DLD1 (cell line): Measurements from ENCODE around the gene SMURF1.

Source experiments
- in situ Hi-C: cut with HindIII; loops from 2 replicates; pipeline ENCODE4 v1.10.0; 2017; ENCODE audit warnings: low sequenced_read_pairs

The SMURF1 gene

GRCh38 chr7:99141841-99142726 is 1.8 kb downstream of the SMURF1 start:
- in situ Hi-C loops: no loop called here

GRCh38 chr7:99141334-99141733 is 2.6 kb downstream of the SMURF1 start:
- in situ Hi-C loops: no loop called here

- in situ Hi-C loops: no loop called here
These were observed 3.1 kb downstream of the SMURF1 start for GRCh38 chr7:99140813-99141212.

- in situ Hi-C loops: no loop called here
These were observed 4.9 kb downstream of the SMURF1 start for GRCh38 chr7:99139036-99139435.

- in situ Hi-C loops: no loop called here
These were observed 6.3 kb downstream of the SMURF1 start for GRCh38 chr7:99137411-99138180.

GRCh38 chr7:99135938-99136337 is 8.0 kb downstream of the SMURF1 start:
- in situ Hi-C loops: no loop called here

- in situ Hi-C loops: no loop called here
These were observed 9.9 kb downstream of the SMURF1 start for GRCh38 chr7:99133766-99134564.

GRCh38 chr7:99132595-99133321 is 11.2 kb downstream of the SMURF1 start:
- in situ Hi-C loops: no loop called here

- in situ Hi-C loops: no loop called here
These were observed 12.6 kb downstream of the SMURF1 start for GRCh38 chr7:99131290-99131689.

GRCh38 chr7:99129536-99129935 is 14.4 kb downstream of the SMURF1 start:
- in situ Hi-C loops: no loop called here

- in situ Hi-C loops: no loop called here
These were observed 14.9 kb downstream of the SMURF1 start for GRCh38 chr7:99129001-99129400.

- in situ Hi-C loops: no loop called here
These were observed 15.6 kb downstream of the SMURF1 start for GRCh38 chr7:99128076-99128950.

- in situ Hi-C loops: no loop called here
These were observed 16.3 kb downstream of the SMURF1 start for GRCh38 chr7:99127636-99128035.

GRCh38 chr7:99126921-99127553 is 16.9 kb downstream of the SMURF1 start:
- in situ Hi-C loops: no loop called here

GRCh38 chr7:99125505-99125865 is 18.4 kb downstream of the SMURF1 start:
- in situ Hi-C loops: no loop called here

GRCh38 chr7:99124751-99125504 is 19.0 kb downstream of the SMURF1 start:
- in situ Hi-C loops: no loop called here

- in situ Hi-C loops: no loop called here
These were observed 19.7 kb downstream of the SMURF1 start for GRCh38 chr7:99124236-99124635.

GRCh38 chr7:99123571-99124033 is 20.3 kb downstream of the SMURF1 start:
- in situ Hi-C loops: no loop called here
